Esophagus (tissue), 2 donors: ENCODE results near the gene PCDH18. TPM values are rescaled to one million over a fixed set of nuclear protein-coding genes. Genes with fewer than 3 reads are reported as not detected.

Source experiments
- H3K27ac ChIP-seq, 2 donors: one replicate each; pipeline ENCODE4 v1.5.1; 2013; ENCODE audit warnings: low read depth in 2 of 2, mild to moderate bottlenecking in 2 of 2, inconsistent platforms in 1 of 2, low read length in 1 of 2, moderate library complexity in 1 of 2
- H3K27me3 ChIP-seq, 2 donors: one replicate each; pipeline ENCODE4 v1.6.1; 2013; ENCODE audit warnings: low read length in 2 of 2, control low read depth in 1 of 2, mild to moderate bottlenecking in 1 of 2; ENCODE audit not compliant: insufficient read depth in 2 of 2, control insufficient read depth in 1 of 2
- H3K36me3 ChIP-seq, 2 donors: one replicate each; pipeline ENCODE4 v1.6.1; 2013; ENCODE audit warnings: low read length in 1 of 2; ENCODE audit not compliant: control insufficient read depth in 2 of 2, insufficient read depth in 2 of 2
- H3K4me1 ChIP-seq, 2 donors: one replicate each; pipeline ENCODE4 v1.6.1; 2013; ENCODE audit warnings: low read length in 1 of 2; ENCODE audit not compliant: control insufficient read depth in 2 of 2, insufficient read depth in 2 of 2
- H3K4me3 ChIP-seq, 2 donors: one replicate each; pipeline ENCODE4 v1.5.1; 2013; ENCODE audit warnings: low read length in 2 of 2, mild to moderate bottlenecking in 2 of 2, low read depth in 1 of 2, moderate library complexity in 1 of 2
- H3K9me3 ChIP-seq, 2 donors: one replicate each; pipeline ENCODE4 v1.6.1; 2013; ENCODE audit warnings: mild to moderate bottlenecking in 2 of 2, low read depth in 1 of 2, low read length in 1 of 2, moderate library complexity in 1 of 2; ENCODE audit not compliant: control insufficient read depth in 2 of 2, insufficient read depth in 1 of 2
- WGBS, 2 donors: extraction: QIAGEN DNeasy Blood & Tissue Kit; methylation state at CpG; one replicate each; pipeline ENCODE4 v1.1.7; 2013; 5-methylcytosine and 5-hydroxymethylcytosine counted together
- polyA plus RNA-seq, 2 donors: library from polyadenylated mRNA; stranded (reverse); fragments of 200-250 nt; gene quantifications; one replicate each; pipeline ENCODE4 v1.2.3, GENCODE V29; 2013
- donor health status: healthy with polysubstance abuse.
- donor health status: Bipolar disorder and iron deficiency.

PCDH18 gene
- polyA plus RNA-seq, 2 donors = 0.75 to 1.8 TPM

DNA sequence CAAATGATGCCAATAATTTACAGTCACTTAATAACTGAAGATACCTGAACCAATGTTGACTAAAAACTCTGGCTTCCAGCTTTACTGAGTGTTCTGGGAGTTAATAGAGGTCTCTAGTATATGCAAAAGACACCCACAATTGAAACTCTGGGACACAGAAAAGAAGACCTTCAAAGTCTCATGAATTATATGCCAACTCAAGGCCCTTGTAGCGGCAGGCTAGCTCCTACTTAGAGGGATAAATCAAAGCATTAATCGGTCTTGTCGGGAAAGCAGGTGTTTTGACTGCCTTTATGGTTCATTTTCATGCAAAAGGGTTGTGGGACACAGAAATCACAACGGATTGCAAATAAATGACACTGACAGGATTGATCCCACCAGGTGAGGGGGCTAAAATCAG, 55.9 kb downstream of the PCDH18 start:
- 82 to 84% methylated on average over 4 of the region's 4 CpGs for WGBS, 2 donors
- no peaks in the 10 kb centered on the region for H3K27me3 ChIP-seq
- H3K4me1 ChIP-seq = no peaks in the 10 kb centered on the region
- H3K36me3 ChIP-seq = no peaks in the 10 kb centered on the region
- no peak overlapping the region for H3K4me3 ChIP-seq
- H3K27ac ChIP-seq = no peak overlapping the region
- H3K9me3 ChIP-seq = no peaks in the 10 kb centered on the region

DNA sequence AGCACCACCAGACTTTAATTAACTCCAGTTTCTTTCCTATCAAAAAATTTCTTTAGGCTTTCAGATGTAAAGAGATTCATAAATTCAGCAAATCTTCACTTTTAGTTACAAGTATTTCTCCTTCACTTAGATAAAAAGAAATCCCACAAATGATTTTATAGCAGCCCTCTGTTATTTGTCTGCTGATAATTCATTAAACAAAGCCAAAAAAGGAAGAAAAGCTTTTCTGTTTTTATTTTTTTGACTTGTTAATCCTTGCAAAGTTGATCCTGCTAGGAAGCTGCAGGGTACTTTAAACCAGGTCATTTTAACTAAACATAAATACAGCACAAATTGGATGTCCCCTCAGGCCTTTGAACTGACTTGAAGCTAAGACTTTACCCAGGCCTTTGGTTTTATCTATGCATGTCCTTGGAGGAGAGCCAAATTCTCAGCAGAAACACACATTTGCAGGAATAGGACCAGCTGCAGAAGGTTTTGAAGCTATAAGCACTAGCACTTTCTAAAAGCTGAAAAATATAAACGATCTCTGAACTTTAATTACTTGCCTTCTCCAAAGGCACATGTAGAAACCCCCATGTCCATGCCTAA, 57.5 kb downstream of the PCDH18 start:
- no peak overlapping the region for H3K4me3 ChIP-seq
- H3K27me3 ChIP-seq = no peaks in the 10 kb centered on the region
- no peaks in the 10 kb centered on the region for H3K4me1 ChIP-seq
- 6 to 11% methylated on average over 1 of the region's 1 CpG for WGBS, 2 donors
- H3K36me3 ChIP-seq = no peaks in the 10 kb centered on the region
- H3K27ac ChIP-seq = no peak overlapping the region
- H3K9me3 ChIP-seq = no peaks in the 10 kb centered on the region

GRCh38 chr4:137471895-137472294, 60.4 kb downstream of the PCDH18 start:
- H3K36me3 ChIP-seq = no peaks in the 10 kb centered on the region
- H3K27ac ChIP-seq = no peak overlapping the region
- no peaks in the 10 kb centered on the region for H3K9me3 ChIP-seq
- H3K27me3 ChIP-seq = no peaks in the 10 kb centered on the region
- H3K4me3 ChIP-seq = no peak overlapping the region
- H3K4me1 ChIP-seq = no peaks in the 10 kb centered on the region
- WGBS, 2 donors = 64 to 71% methylated on average over 2 of the region's 2 CpGs

DNA sequence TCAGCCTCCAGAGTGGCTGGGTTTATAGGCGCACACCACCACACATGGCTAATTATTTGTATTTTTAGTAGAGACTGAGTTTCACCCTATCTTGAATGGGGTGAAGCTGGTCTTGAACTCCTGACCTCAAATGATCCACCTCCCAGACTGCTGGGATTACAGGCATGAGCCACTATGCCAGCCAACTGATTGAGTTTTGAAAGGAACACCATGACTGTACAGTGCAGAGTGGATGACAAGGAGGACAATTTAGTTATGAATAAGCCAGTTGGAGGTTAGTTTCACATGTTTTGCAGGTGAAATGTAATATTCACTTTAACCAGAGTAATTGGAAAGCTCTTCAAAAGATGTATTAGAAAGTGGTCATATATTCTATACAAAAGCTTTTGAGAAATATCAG, 60.8 kb downstream of the PCDH18 start:
- WGBS, 2 donors = 98 to 100% methylated on average over 1 of the region's 1 CpG
- Histone ChIP-seq H3K36me3 (no peaks in the 10 kb centered on the region), H3K27ac (no peak overlapping the region), H3K4me1 (no peaks in the 10 kb centered on the region), H3K9me3 (no peaks in the 10 kb centered on the region), H3K4me3 (no peak overlapping the region), H3K27me3 (no peaks in the 10 kb centered on the region)

GRCh38 chr4:137470806-137471205, 61.5 kb downstream of the PCDH18 start:
- H3K27me3 ChIP-seq = no peaks in the 10 kb centered on the region
- H3K36me3 ChIP-seq = no peaks in the 10 kb centered on the region
- H3K9me3 ChIP-seq = no peaks in the 10 kb centered on the region
- H3K4me3 ChIP-seq = no peak overlapping the region
- no peak overlapping the region for H3K27ac ChIP-seq
- H3K4me1 ChIP-seq = no peaks in the 10 kb centered on the region
